ENCODE data around the gene NSD2. TPM values are rescaled to one million over a fixed set of nuclear protein-coding genes. Genes with fewer than 3 reads are reported as not detected.

Gene NSD2
- total RNA-seq, 2 donors from 2014 or later, result 153 to 208 TPM

DNA sequence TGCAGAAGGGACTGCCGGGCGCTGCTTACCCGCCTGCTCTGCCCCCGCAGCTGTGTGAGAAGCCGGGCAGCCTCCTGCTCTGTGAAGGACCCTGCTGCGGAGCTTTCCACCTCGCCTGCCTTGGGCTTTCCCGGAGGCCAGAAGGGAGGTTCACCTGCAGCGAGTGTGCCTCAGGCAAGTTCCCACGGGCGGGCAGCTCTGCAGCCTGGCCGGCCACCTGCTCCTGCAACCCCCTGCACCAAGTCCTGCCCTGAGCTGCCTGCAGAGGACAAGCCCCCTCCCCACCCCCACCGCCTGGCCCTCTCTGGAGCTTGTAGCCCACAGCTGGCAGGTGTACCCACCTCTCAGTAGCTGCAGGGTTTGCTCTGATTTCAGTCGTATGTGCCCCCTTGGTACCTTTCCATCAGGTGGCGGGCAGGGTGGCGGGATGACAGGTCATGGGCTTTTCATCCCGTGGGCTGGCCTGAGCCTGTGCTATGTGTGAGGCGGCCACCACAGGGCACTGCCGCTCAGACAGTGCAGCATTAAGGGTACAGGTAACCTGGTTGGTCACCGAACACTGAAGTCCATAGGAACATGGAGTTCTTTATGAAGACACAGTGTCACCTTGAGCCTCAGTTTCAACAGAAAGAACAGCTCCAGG lies 81.0 kb downstream of the NSD2 start:
- Histone ChIP-seq H3K4me3 (ENCODE audit: low read length) (no peak overlapping the region), H3K9ac (ENCODE audit: extremely low read depth, low read length, poor library complexity, severe bottlenecking) (no peak overlapping the region), H3K4me1 (ENCODE audit: control insufficient read depth, insufficient read depth, low read length) (no peaks in the 10 kb centered on the region), H3K27me3 (ENCODE audit: control insufficient read depth, insufficient read depth, low read length, poor library complexity, severe bottlenecking) (no peaks in the 10 kb centered on the region), H3K36me3 (ENCODE audit: control insufficient read depth, insufficient read depth, low read length) (peaks cover 81% of the 10 kb centered on the region), H3K27ac (ENCODE audit: low read depth, low read length) (no peak overlapping the region), H3K9me3 (ENCODE audit: control insufficient read depth, low read length) (no peaks in the 10 kb centered on the region)
- Mint-ChIP-seq H3K27me3 (ENCODE audit: insufficient read depth) (no peaks in the 10 kb centered on the region), H3K4me3 (no peak overlapping the region), H3K4me1 (no peaks in the 10 kb centered on the region), H3K9me3 (no peaks in the 10 kb centered on the region), H3K27ac (no peak overlapping the region), H3K36me3 (ENCODE audit: low read depth) (peaks cover 71% of the 10 kb centered on the region)
- no peak for DNase-seq
- WGBS, 2 experiments (ENCODE audit: insufficient coverage in 1 of 2, insufficient read length in 1 of 2), result 97 to 98% methylated on average over 15 to 20 of the region's 20 CpGs
- TF ChIP-seq, protein P1, sequence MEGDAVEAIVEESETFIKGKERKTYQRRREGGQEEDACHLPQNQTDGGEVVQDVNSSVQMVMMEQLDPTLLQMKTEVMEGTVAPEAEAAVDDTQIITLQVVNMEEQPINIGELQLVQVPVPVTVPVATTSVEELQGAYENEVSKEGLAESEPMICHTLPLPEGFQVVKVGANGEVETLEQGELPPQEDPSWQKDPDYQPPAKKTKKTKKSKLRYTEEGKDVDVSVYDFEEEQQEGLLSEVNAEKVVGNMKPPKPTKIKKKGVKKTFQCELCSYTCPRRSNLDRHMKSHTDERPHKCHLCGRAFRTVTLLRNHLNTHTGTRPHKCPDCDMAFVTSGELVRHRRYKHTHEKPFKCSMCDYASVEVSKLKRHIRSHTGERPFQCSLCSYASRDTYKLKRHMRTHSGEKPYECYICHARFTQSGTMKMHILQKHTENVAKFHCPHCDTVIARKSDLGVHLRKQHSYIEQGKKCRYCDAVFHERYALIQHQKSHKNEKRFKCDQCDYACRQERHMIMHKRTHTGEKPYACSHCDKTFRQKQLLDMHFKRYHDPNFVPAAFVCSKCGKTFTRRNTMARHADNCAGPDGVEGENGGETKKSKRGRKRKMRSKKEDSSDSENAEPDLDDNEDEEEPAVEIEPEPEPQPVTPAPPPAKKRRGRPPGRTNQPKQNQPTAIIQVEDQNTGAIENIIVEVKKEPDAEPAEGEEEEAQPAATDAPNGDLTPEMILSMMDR (conservative IDR thresholded peaks at IDR 0.05), result no peak

DNA sequence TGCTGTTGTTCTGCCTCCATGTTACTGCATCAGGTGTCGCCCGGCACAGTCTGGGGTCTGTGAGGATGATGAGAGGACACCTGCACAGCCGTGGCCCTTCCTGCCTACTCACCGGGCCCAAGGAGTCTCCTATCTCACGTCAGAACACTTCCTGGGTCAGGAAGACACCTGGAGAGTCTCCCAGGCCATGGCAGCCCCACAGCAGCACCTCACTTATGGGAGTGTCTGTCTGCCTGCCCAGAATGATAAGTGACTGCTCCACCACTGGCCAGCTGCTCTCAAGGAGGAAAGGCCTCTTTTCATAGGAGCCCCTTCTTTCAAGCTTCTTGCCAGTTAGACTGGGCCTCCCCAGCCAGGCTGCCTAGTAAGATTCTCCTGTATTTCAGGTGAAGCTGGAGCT lies 81.5 kb downstream of the NSD2 start:
- H3K9me3 Mint-ChIP-seq, result no peaks in the 10 kb centered on the region
- Histone ChIP-seq H3K27me3 (ENCODE audit: control insufficient read depth, insufficient read depth, low read length, poor library complexity, severe bottlenecking) (no peaks in the 10 kb centered on the region), H3K4me1 (ENCODE audit: control insufficient read depth, insufficient read depth, low read length) (no peaks in the 10 kb centered on the region), H3K9me3 (ENCODE audit: control insufficient read depth, low read length) (no peaks in the 10 kb centered on the region), H3K9ac (ENCODE audit: extremely low read depth, low read length, poor library complexity, severe bottlenecking) (no peak overlapping the region), H3K4me3 (ENCODE audit: low read length) (no peak overlapping the region), H3K36me3 (ENCODE audit: control insufficient read depth, insufficient read depth, low read length) (peaks cover 76% of the 10 kb centered on the region), H3K27ac (ENCODE audit: low read depth, low read length) (no peak overlapping the region)
- no peak for DNase-seq
- H3K4me1 Mint-ChIP-seq, result no peaks in the 10 kb centered on the region
- H3K4me3 Mint-ChIP-seq, result no peak overlapping the region
- peaks cover 70% of the 10 kb centered on the region for H3K36me3 Mint-ChIP-seq (ENCODE audit: low read depth)
- TF ChIP-seq, protein P1 (conservative IDR thresholded peaks at IDR 0.05), result no peak
- no peak overlapping the region for H3K27ac Mint-ChIP-seq
- H3K27me3 Mint-ChIP-seq (ENCODE audit: insufficient read depth), result no peaks in the 10 kb centered on the region
- WGBS, 2 experiments (ENCODE audit: insufficient coverage in 1 of 2, insufficient read length in 1 of 2), result 96 to 97% methylated on average over 5 of the region's 5 CpGs

DNA sequence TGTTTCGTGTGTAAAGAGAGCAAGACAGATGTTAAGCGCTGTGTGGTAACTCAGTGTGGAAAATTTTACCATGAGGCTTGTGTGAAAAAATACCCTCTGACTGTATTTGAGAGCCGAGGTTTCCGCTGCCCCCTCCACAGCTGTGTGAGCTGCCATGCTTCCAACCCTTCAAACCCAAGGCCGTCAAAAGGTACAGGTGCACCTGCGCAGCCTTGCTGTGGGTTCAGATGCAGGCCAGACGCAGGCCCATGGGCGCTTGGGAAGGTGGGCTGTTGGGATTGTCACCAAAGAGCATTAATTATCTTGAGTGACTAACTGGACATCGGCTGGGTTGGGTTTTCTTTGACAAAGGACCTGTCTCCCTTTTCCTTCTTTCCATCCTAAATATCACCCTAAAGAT lies 82.1 kb downstream of the NSD2 start:
- Histone ChIP-seq H3K36me3 (ENCODE audit: control insufficient read depth, insufficient read depth, low read length) (peaks cover 75% of the 10 kb centered on the region), H3K9me3 (ENCODE audit: control insufficient read depth, low read length) (no peaks in the 10 kb centered on the region)
- H3K36me3 Mint-ChIP-seq (ENCODE audit: low read depth), result peaks cover 70% of the 10 kb centered on the region

More for the DNA sequence above, 82.1 kb downstream of the NSD2 start:
- Histone ChIP-seq H3K4me1 (ENCODE audit: control insufficient read depth, insufficient read depth, low read length) (no peaks in the 10 kb centered on the region), H3K9ac (ENCODE audit: extremely low read depth, low read length, poor library complexity, severe bottlenecking) (no peak overlapping the region), H3K4me3 (ENCODE audit: low read length) (no peak overlapping the region), H3K27me3 (ENCODE audit: control insufficient read depth, insufficient read depth, low read length, poor library complexity, severe bottlenecking) (no peaks in the 10 kb centered on the region), H3K27ac (ENCODE audit: low read depth, low read length) (no peak overlapping the region)
- H3K4me3 Mint-ChIP-seq, result no peak overlapping the region
- TF ChIP-seq, protein P1 (conservative IDR thresholded peaks at IDR 0.05), result no peak
- no peaks in the 10 kb centered on the region for H3K9me3 Mint-ChIP-seq
- no peak for DNase-seq
- no peaks in the 10 kb centered on the region for H3K4me1 Mint-ChIP-seq
- no peak overlapping the region for H3K27ac Mint-ChIP-seq
- WGBS, 2 experiments (ENCODE audit: insufficient coverage in 1 of 2, insufficient read length in 1 of 2), result 94 to 95% methylated on average over 6 to 9 of the region's 9 CpGs
- H3K27me3 Mint-ChIP-seq (ENCODE audit: insufficient read depth), result no peaks in the 10 kb centered on the region
